HepG2 (cell line): Measurements from ENCODE around the gene STPG4. TPM values are rescaled to one million over a fixed set of nuclear protein-coding genes. Genes with fewer than 3 reads are reported as not detected.

Experiments
- CEBPB ChIP-seq: IDR thresholded peaks from 2 replicates; pipeline ENCODE4 v1.6.1; 2011; ENCODE audit warnings: low read depth, low read length, improper control_type of control experiment, borderline replicate concordance
- DMTF1 ChIP-seq: sonication (generic); formaldehyde crosslinking; IDR thresholded peaks from 2 replicates; pipeline ENCODE4 v1.4.0; 2020; ENCODE audit warnings: mild to moderate bottlenecking, missing genetic modification reagents
- FOXO1 ChIP-seq: sonication (generic); formaldehyde crosslinking; IDR thresholded peaks from 2 replicates; pipeline ENCODE4 v1.4.0; 2020; ENCODE audit warnings: missing genetic modification reagents
- HNRNPH1 ChIP-seq: fragments of 200-400 bp; formaldehyde crosslinking; optimal IDR thresholded peaks from 2 replicates; pipeline ENCODE3; 2017; ENCODE audit warnings: mild to moderate bottlenecking, low read depth, low read length
- KDM6A ChIP-seq: IDR thresholded peaks from 2 replicates; pipeline ENCODE4 v1.6.1; 2016; ENCODE audit warnings: low read depth
- MYPOP ChIP-seq: sonication (generic); formaldehyde crosslinking; IDR thresholded peaks from 2 replicates; pipeline ENCODE4 v1.8.1; 2023; ENCODE audit warnings: mild to moderate bottlenecking, moderate library complexity, missing genetic modification reagents
- PHB2 ChIP-seq: fragments of 450-650 bp; IDR thresholded peaks from 2 replicates; pipeline ENCODE4 v1.6.1; 2018; ENCODE audit not compliant: partially characterized antibody
- SETDB1 ChIP-seq: sonication (generic); formaldehyde crosslinking; IDR thresholded peaks from 2 replicates; pipeline ENCODE4 v1.5.1; 2020; ENCODE audit warnings: missing genetic modification reagents, mild to moderate bottlenecking, borderline replicate concordance
- TBX3 ChIP-seq: fragments of 450-650 bp; IDR thresholded peaks from 2 replicates; pipeline ENCODE4 v1.6.1; 2017; ENCODE audit warnings: antibody characterized with exemption, mild to moderate bottlenecking, inconsistent platforms, borderline replicate concordance
- ZBTB44 ChIP-seq: sonication (generic); formaldehyde crosslinking; IDR thresholded peaks from 2 replicates; pipeline ENCODE4 v1.4.0; 2020; ENCODE audit warnings: missing genetic modification reagents
- ZGPAT ChIP-seq: IDR thresholded peaks from 2 replicates; pipeline ENCODE4 v1.6.1; 2016; ENCODE audit warnings: mild to moderate bottlenecking
- ZNF101 ChIP-seq: sonication (generic); formaldehyde crosslinking; IDR thresholded peaks from 2 replicates; pipeline ENCODE4 v1.4.0; 2020; ENCODE audit warnings: mild to moderate bottlenecking, low read depth, missing genetic modification reagents, borderline replicate concordance
- ZNF234 ChIP-seq: sonication (generic); formaldehyde crosslinking; conservative IDR thresholded peaks from 2 replicates; pipeline ENCODE4 v1.5.1; 2020; ENCODE audit warnings: mild to moderate bottlenecking, missing genetic modification reagents
- ZNF350 ChIP-seq: sonication (generic); formaldehyde crosslinking; IDR thresholded peaks from 2 replicates; pipeline ENCODE4 v1.4.0; 2020; ENCODE audit warnings: mild to moderate bottlenecking, low read depth, missing genetic modification reagents, borderline replicate concordance
- ZNF430 ChIP-seq: sonication (generic); formaldehyde crosslinking; IDR thresholded peaks from 2 replicates; pipeline ENCODE4 v1.9.0; 2021; ENCODE audit warnings: mild to moderate bottlenecking, missing genetic modification reagents
- ZNF431 ChIP-seq: sonication (generic); formaldehyde crosslinking; IDR thresholded peaks from 2 replicates; pipeline ENCODE4 v1.9.0; 2022; ENCODE audit warnings: missing genetic modification reagents, low read depth, mild to moderate bottlenecking, borderline replicate concordance
- ZNF547 ChIP-seq: sonication (generic); formaldehyde crosslinking; IDR thresholded peaks from 2 replicates; pipeline ENCODE4 v1.5.1; 2020; ENCODE audit warnings: mild to moderate bottlenecking, missing genetic modification reagents
- ZNF644 ChIP-seq: IDR thresholded peaks from 2 replicates; pipeline ENCODE4 v1.6.1; 2016; ENCODE audit warnings: low read depth
- ZXDC ChIP-seq: sonication (generic); formaldehyde crosslinking; IDR thresholded peaks from 2 replicates; pipeline ENCODE4 v1.5.0; 2020; ENCODE audit warnings: mild to moderate bottlenecking, missing genetic modification reagents
- polyA plus RNA-seq, 8 experiments: library from polyadenylated mRNA; depleted of rRNA in 3 of 8; stranded (reverse) in 7 of 8; unstranded in 1 of 8; fragments of >200 nt; fragmentation: Illumina TruSeq in 4 of 8; extraction: Trizol in 4 of 8; gene quantifications; 2 replicates each; pipeline versions ENCODE4 v1.2.1 to v1.2.3, GENCODE V29; 2011 to 2016; ENCODE audit warnings: low read depth in 4 of 8, missing spikeins in 1 of 8, mixed read lengths in 1 of 8; ENCODE audit not compliant: insufficient read depth in 1 of 8
- total RNA-seq, 5 experiments: library from RNA; depleted of rRNA; stranded (reverse); fragments of >200 nt; fragmentation: Illumina TruSeq; extraction: Trizol; gene quantifications; 2 replicates each; pipeline ENCODE4 v1.2.3, GENCODE V29; 2016; ENCODE audit warnings: low read depth in 1 of 5
- TF ChIP-seq, protein P1 (sequence below): sonication (generic); formaldehyde crosslinking; IDR thresholded peaks from 2 replicates; pipeline ENCODE4 v1.4.0; 2020; ENCODE audit warnings: missing genetic modification reagents, borderline replicate concordance

STPG4 gene
- total and polyA plus RNA-seq, 2 of the 13 experiments (the other 11 are each of a cell fraction or from before 2014, with no cell fraction given), result 0.11 to 0.15 TPM

DNA sequence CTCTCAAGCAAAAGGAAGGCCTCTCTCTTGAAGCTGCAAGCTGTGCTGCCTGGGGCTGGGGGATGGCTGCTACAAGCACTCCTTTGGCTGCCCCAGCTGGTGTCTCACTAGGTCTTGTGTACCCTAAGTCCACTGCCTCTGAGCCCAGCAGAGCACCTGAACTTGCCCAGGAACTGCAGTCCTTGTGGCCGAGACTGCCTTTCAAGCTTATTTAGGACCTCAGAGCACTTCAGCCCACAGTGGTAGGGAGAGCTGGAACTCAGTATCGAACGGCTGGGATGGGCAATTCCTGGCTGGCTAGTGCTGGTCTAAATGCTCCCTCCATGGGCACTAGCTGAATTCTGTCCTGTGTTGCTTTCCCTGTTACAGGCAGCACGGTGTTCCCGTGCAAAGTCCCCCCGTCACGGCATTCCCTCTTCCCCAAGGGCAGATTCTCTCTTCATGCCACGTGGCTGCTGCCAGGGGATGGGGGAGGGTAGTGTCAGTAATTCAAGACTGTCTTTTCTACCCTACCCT, 25.9 kb downstream of the STPG4 start (continued):
- TF ChIP-seq ZNF234 (CRISPR knock-in tag), result no peak
- TF ChIP-seq HNRNPH1, result no peak
- no peak for TF ChIP-seq MYPOP
- TF ChIP-seq TBX3, result no peak
- no peak for TF ChIP-seq ZXDC
- no peak for TF ChIP-seq ZBTB44 (CRISPR knock-in tag)
- TF ChIP-seq ZNF350 (CRISPR knock-in tag), result no peak
- no peak for TF ChIP-seq CEBPB
- TF ChIP-seq FOXO1 (CRISPR knock-in tag), result no peak; the same call in 1 of the 2 replicates
- TF ChIP-seq, protein P1, sequence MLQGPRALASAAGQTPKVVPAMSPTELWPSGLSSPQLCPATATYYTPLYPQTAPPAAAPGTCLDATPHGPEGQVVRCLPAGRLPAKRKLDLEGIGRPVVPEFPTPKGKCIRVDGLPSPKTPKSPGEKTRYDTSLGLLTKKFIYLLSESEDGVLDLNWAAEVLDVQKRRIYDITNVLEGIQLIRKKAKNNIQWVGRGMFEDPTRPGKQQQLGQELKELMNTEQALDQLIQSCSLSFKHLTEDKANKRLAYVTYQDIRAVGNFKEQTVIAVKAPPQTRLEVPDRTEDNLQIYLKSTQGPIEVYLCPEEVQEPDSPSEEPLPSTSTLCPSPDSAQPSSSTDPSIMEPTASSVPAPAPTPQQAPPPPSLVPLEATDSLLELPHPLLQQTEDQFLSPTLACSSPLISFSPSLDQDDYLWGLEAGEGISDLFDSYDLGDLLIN, result no peak
- no peak; the same call in 1 of the 2 replicates for TF ChIP-seq KDM6A (CRISPR knock-in tag)
- TF ChIP-seq ZNF430 (CRISPR knock-in tag), result peak; percentile 52; the same call in 1 of the 2 replicates
- no peak for TF ChIP-seq PHB2
- TF ChIP-seq SETDB1 (CRISPR knock-in tag), result no peak
- no peak for TF ChIP-seq ZNF644 (CRISPR knock-in tag)
- TF ChIP-seq ZGPAT (CRISPR knock-in tag), result 0 out of 2 replicates have a peak, but pooled peaks have one; percentile 14
- 0 out of 2 replicates have a peak, but pooled peaks have one; percentile 39 for TF ChIP-seq ZNF547 (CRISPR knock-in tag)
- TF ChIP-seq ZNF101 (CRISPR knock-in tag), result no peak
- peak; percentile 70 for TF ChIP-seq ZNF431
- TF ChIP-seq DMTF1 (CRISPR knock-in tag), result no peak
